ENCODE data around the gene PGAP1. TPM values are rescaled to one million over a fixed set of nuclear protein-coding genes. Genes with fewer than 3 reads are reported as not detected.
A peak's percentile ranks its signal among the peaks of the same experiment; 100 is the strongest.

Gene PGAP1
- total RNA-seq, 1 experiment from 2014 or later, result 21.0 TPM

GRCh38 chr2:196924051-196924450 is 2.5 kb downstream of the PGAP1 start:
- no peak overlapping the region for H3T11ph ChIP-seq (ENCODE audit: low read length)
- Mint-ChIP-seq H3K27me3 (ENCODE audit: low read depth) (peaks cover 13% of the 10 kb centered on the region), H3K36me3 (ENCODE audit: insufficient read depth in 1 of 3, low read depth in 3 of 3) (peaks cover 5 to 8% (median 7%) of the 10 kb centered on the region in 3 experiments; a peak in 6 of 7 replicates), H3K4me1 (peaks cover 27 to 35% of the 10 kb centered on the region in 2 experiments), H3K27ac (no peak overlapping the region), H3K9me3 (peaks cover 0 to 2% of the 10 kb centered on the region in 2 experiments; a peak in 1 of 5 replicates), H3K4me3 (peak overlapping the region in 1 of 2 experiments; percentile 100; a peak in 3 of 5 replicates)
- no peaks in the 10 kb centered on the region for H3K4me1 ChIP-seq (ENCODE audit: insufficient read depth, low read length)
- no peaks in the 10 kb centered on the region for H3K27me3 ChIP-seq (ENCODE audit: insufficient read depth, low read length)
- no peak overlapping the region for H2BK5ac ChIP-seq (ENCODE audit: insufficient read length, low read length)
- H4K8ac ChIP-seq (replicated peaks; ENCODE audit: insufficient read length, low read depth, low read length), result no peak overlapping the region
- no peak overlapping the region for H3K18ac ChIP-seq (ENCODE audit: insufficient read length, low read depth, low read length)
- no peak overlapping the region for H2AK5ac ChIP-seq (ENCODE audit: insufficient read length, low read length)
- no peak overlapping the region for H3K4ac ChIP-seq (ENCODE audit: low read depth, low read length)
- H3K56ac ChIP-seq (ENCODE audit: insufficient read length, low read depth, low read length), result no peak overlapping the region
- no peak overlapping the region for H3K23ac ChIP-seq (ENCODE audit: insufficient read length, low read depth, low read length)
- H4K20me1 ChIP-seq (ENCODE audit: control insufficient read depth, insufficient read depth, insufficient read length), result no peaks in the 10 kb centered on the region
- no peaks in the 10 kb centered on the region for H3K9me3 ChIP-seq (ENCODE audit: control insufficient read depth, low read depth, low read length)
- no peak overlapping the region for H2BK12ac ChIP-seq (ENCODE audit: insufficient read length, low read depth, low read length)
- no peak overlapping the region for H2BK20ac ChIP-seq (ENCODE audit: low read depth, low read length, poor library complexity, severe bottlenecking)
- no peak overlapping the region for H4K91ac ChIP-seq (ENCODE audit: insufficient read length, low read depth, low read length)
- peaks cover 3% of the 10 kb centered on the region; the same call in 1 of the 2 replicates for H3K79me2 ChIP-seq (ENCODE audit: insufficient read depth, low read length)
- H3K27ac ChIP-seq (ENCODE audit: insufficient read length, low read depth, low read length), result no peak overlapping the region
- H4K5ac ChIP-seq (ENCODE audit: insufficient read length, low read depth, low read length), result no peak overlapping the region
- H3K14ac ChIP-seq (ENCODE audit: insufficient read depth, low read length), result no peak overlapping the region
- H2AFZ ChIP-seq (ENCODE audit: low read length), result no peak overlapping the region
- H3K79me1 ChIP-seq (ENCODE audit: insufficient read depth, low read depth, low read length, poor library complexity, severe bottlenecking), result peaks cover 3% of the 10 kb centered on the region
- no peak overlapping the region for H3K9ac ChIP-seq (ENCODE audit: extremely low read depth, insufficient read length, low read length)
- no peak overlapping the region for H2BK120ac ChIP-seq (ENCODE audit: low read depth, low read length, poor library complexity, severe bottlenecking)
- no peak for DNase-seq
- H3K23me2 ChIP-seq (ENCODE audit: insufficient read length, low read depth, low read length, poor library complexity, severe bottlenecking), result peaks cover 6% of the 10 kb centered on the region
- no peak overlapping the region for H3K4me2 ChIP-seq (ENCODE audit: insufficient read depth, insufficient read length, low read length)
- no peak for TF ChIP-seq CTCF (conservative IDR thresholded peaks at IDR 0.05)
- no peak overlapping the region for H2BK15ac ChIP-seq (ENCODE audit: low read depth, low read length)
